ENCODE measurements around the gene XIAP.
A peak's percentile ranks its signal among the peaks of the same experiment; 100 is the strongest.

XIAP gene

GRCh38 chrX:123961268-123962005 is 101.6 kb downstream of the XIAP start, which contains the start of gene STAG2:
Gene STAG2 (plus strand): TSS chrX:123961706. CDS start chrX:124022628, 60,922 bp downstream.
- DNase-seq (ENCODE audit: low read depth), result peak; percentile 90

- DNase-seq (ENCODE audit: low read depth), result no peak
Observed at GRCh38 chrX:123962006-123962467, 102.2 kb downstream of the XIAP start.

GRCh38 chrX:123962794-123963373 is 103.0 kb downstream of the XIAP start:
- DNase-seq (ENCODE audit: low read depth), result peak; percentile 96
